CD4-positive, CD25-positive, alpha-beta regulatory T cell (primary cell): Measurements from ENCODE around the gene PBX1. TPM values are rescaled to one million over a fixed set of nuclear protein-coding genes. Genes with fewer than 3 reads are reported as not detected.

Experiments used
- ATAC-seq, 2 donors: fragments of 150-1000 bp; cut with Tn5 transposase; one replicate each; pipeline ENCODE4 v1.10.0; 2021; ENCODE audit warnings: low read depth in 2 of 2, moderate number of reproducible peaks in 2 of 2, moderate library complexity in 1 of 2
- DNase-seq, 3 donors: peaks; one replicate each; pipeline versions ENCODE4 v3.0.0 to v3.0.0-alpha.2; 2012 to 2022; ENCODE audit warnings: mixed read lengths in 1 of 3
- H3K27ac ChIP-seq: one replicate; pipeline ENCODE4 v1.7.0; 2013; ENCODE audit warnings: mild to moderate bottlenecking, low read length; ENCODE audit not compliant: insufficient read depth, poor library complexity, severe bottlenecking
- H3K27me3 ChIP-seq: one replicate; pipeline ENCODE4 v1.7.0; 2013; ENCODE audit warnings: low read length; ENCODE audit not compliant: control insufficient read depth, insufficient read depth
- H3K36me3 ChIP-seq: one replicate; pipeline ENCODE4 v1.7.0; 2013; ENCODE audit warnings: mild to moderate bottlenecking, low read length, moderate library complexity; ENCODE audit not compliant: control insufficient read depth, insufficient read depth
- H3K4me1 ChIP-seq: 2 replicates; pipeline ENCODE4 v1.7.0; 2013; ENCODE audit warnings: mild to moderate bottlenecking, low read length; ENCODE audit not compliant: insufficient read depth, control insufficient read depth, poor library complexity, severe bottlenecking
- H3K4me3 ChIP-seq: one replicate; pipeline ENCODE4 v1.7.0; 2013; ENCODE audit warnings: low read depth, mild to moderate bottlenecking, low read length, moderate library complexity
- H3K9me3 ChIP-seq, 2 experiments: 1 replicate in 1 of 2; 2 replicates in 1 of 2; pipeline ENCODE4 v1.7.0; 2013; ENCODE audit warnings: low read length in 2 of 2, mild to moderate bottlenecking in 1 of 2, moderate library complexity in 1 of 2; ENCODE audit not compliant: control insufficient read depth in 2 of 2
- H3K27ac Mint-ChIP-seq, 3 donors: one replicate each; pipeline ENCODE4 v1.8.0; 2020 to 2022; ENCODE audit warnings: mild to moderate bottlenecking in 3 of 3, mixed read lengths in 3 of 3, moderate library complexity in 2 of 3
- H3K27me3 Mint-ChIP-seq: one replicate; pipeline ENCODE4 v1.8.0; 2022; ENCODE audit warnings: mild to moderate bottlenecking, mixed read lengths
- H3K36me3 Mint-ChIP-seq: one replicate; pipeline ENCODE4 v1.8.0; 2020; ENCODE audit warnings: mixed read lengths
- H3K4me1 Mint-ChIP-seq, 4 donors: one replicate each; pipeline ENCODE4 v1.8.0; 2020 to 2022; ENCODE audit warnings: mixed read lengths in 4 of 4, mild to moderate bottlenecking in 1 of 4
- H3K4me3 Mint-ChIP-seq, 4 donors: one replicate each; pipeline ENCODE4 v1.8.0; 2020 to 2022; ENCODE audit warnings: mild to moderate bottlenecking in 4 of 4, mixed read lengths in 4 of 4, moderate library complexity in 3 of 4
- H3K9me3 Mint-ChIP-seq, 7 donors: one replicate each; pipeline ENCODE4 v1.8.0; 2020 to 2022; ENCODE audit warnings: mixed read lengths in 7 of 7, mild to moderate bottlenecking in 3 of 7, moderate library complexity in 2 of 7
- polyA plus RNA-seq, 4 donors: library from polyadenylated mRNA; unstranded; fragments of 300-500 nt; fragmentation: Illumina TruSeq; gene quantifications; one replicate each; pipeline ENCODE4 v1.2.3, GENCODE V29; 2021
- total RNA-seq: library from RNA; stranded (reverse); gene quantifications from one replicate; pipeline ENCODE4 v1.2.3, GENCODE V29; 2022

The PBX1 gene
- total and polyA plus RNA-seq, 5 donors from 2014 or later, result 0.03 to 1.7 (median 0.10) TPM; not detected in 2

DNA sequence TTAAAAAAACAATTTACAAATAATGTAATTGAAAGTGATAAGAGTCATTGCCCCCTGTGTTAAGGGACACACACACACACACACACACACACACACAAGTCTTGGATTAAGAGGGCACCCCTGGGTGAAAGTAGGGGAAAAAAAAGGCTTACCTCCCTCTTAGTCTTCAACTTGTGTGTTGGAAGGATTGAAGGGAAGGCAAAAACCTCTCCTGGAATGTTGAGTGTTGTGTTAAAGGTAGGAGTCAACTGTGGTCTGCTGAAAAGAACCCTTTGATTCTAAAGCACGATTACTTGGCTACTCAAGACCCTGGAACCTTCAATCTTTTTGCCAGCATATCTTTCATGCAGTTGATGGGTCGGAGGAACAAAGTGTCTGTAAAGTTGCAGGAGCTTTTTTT lies 6.4 kb downstream of the PBX1 start:
- H3K4me1 ChIP-seq, result no peaks in the 10 kb centered on the region
- no peaks in the 10 kb centered on the region for H3K36me3 Mint-ChIP-seq

DNA sequence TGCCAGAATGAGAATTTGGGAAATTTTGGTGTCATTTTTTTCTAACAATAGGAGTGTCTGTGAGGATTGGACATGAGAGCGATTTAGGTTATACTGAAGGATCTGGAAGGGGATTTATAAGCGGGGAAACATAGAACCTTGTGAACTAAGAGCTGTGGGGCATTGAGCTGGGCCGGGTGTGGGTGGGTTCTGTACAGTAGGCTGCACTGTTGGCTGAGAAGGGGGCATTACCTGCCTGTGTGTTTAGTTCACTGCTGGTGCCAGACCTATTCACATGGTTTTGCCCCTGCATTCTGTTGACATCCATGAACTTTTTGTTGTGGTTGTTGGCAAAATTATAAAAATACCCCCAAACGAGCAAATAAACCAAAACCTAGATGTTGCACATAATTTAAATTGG lies 8.8 kb downstream of the PBX1 start:
- Histone ChIP-seq H3K27ac (no peak overlapping the region), H3K36me3 (no peaks in the 10 kb centered on the region), H3K4me3 (no peak overlapping the region), H3K27me3 (no peaks in the 10 kb centered on the region), H3K4me1 (no peaks in the 10 kb centered on the region), H3K9me3 (no peaks in the 10 kb centered on the region)
- Mint-ChIP-seq H3K27me3 (no peaks in the 10 kb centered on the region), H3K36me3 (no peaks in the 10 kb centered on the region), H3K4me1 (no peaks in the 10 kb centered on the region), H3K9me3 (peaks cover 0 to 4% (median 3%) of the 10 kb centered on the region in 7 donors), H3K27ac (no peak overlapping the region), H3K4me3 (no peak overlapping the region)
- ATAC-seq (no peak), DNase-seq (no peak)

More for the DNA sequence above, 6.4 kb downstream of the PBX1 start:
- ATAC-seq, result no peak
- no peak overlapping the region for H3K4me3 ChIP-seq
- no peak overlapping the region for H3K27ac ChIP-seq
- no peaks in the 10 kb centered on the region for H3K36me3 ChIP-seq
- H3K27me3 Mint-ChIP-seq, result peaks cover 10% of the 10 kb centered on the region
- peaks cover 9% of the 10 kb centered on the region for H3K27me3 ChIP-seq
- H3K9me3 Mint-ChIP-seq, result peaks cover 0 to 3% (median 2%) of the 10 kb centered on the region in 7 donors
- no peak overlapping the region for H3K27ac Mint-ChIP-seq
- DNase-seq, result no peak
- H3K9me3 ChIP-seq, result no peaks in the 10 kb centered on the region
- H3K4me1 Mint-ChIP-seq, result peaks cover 0 to 3% (median 0%) of the 10 kb centered on the region in 4 donors
- no peak overlapping the region for H3K4me3 Mint-ChIP-seq

DNA sequence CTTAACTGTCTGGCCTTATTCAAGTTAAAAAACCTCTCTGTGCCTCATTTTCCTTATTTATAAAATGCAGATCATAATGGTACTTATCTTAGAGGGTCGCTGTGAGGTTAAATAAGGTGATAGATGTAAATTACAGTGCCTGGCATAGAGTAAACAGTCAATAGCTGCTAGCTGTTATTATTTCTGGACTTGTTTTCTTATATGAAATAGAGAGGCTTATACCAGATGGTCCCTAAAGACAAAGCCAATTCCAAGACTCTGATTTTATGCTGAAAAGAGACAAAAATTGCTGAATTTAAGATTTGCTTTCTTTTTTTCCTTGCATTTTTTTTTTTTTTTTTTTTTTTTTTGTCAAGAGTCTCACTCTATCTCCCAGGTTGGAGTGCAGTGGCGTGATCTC lies 10.3 kb downstream of the PBX1 start:
- Histone ChIP-seq H3K36me3 (no peaks in the 10 kb centered on the region), H3K4me3 (no peak overlapping the region), H3K9me3 (no peaks in the 10 kb centered on the region), H3K4me1 (no peaks in the 10 kb centered on the region), H3K27me3 (no peaks in the 10 kb centered on the region), H3K27ac (no peak overlapping the region)
- H3K4me1 Mint-ChIP-seq, result no peaks in the 10 kb centered on the region
- DNase-seq (no peak), ATAC-seq (no peak)
- no peaks in the 10 kb centered on the region for H3K27me3 Mint-ChIP-seq
- H3K27ac Mint-ChIP-seq, result no peak overlapping the region
- no peaks in the 10 kb centered on the region for H3K36me3 Mint-ChIP-seq
- no peak overlapping the region for H3K4me3 Mint-ChIP-seq
- peaks cover 0 to 4% (median 2%) of the 10 kb centered on the region in 7 donors for H3K9me3 Mint-ChIP-seq

DNA sequence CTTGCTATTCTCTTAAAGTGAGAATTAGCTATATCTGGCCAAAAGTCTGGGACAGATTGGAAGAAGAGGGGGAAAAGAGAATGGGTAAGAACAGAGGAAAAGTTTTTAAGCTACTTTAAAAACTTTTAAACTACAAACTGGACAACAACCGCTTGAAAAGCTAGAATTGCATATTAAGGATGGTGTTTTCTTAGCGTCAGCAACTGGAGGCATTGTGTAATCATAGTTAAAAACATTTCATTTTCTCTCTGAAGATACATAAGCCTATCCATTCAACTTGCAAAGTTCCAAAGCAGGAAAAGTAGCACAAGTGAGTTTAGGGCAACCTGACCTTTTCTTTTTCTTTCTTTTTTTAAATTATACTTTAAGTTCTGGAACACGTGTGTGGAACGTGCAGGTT lies 10.9 kb downstream of the PBX1 start:
- ATAC-seq (no peak), DNase-seq (no peak)
- Histone ChIP-seq H3K4me1 (no peaks in the 10 kb centered on the region), H3K36me3 (no peaks in the 10 kb centered on the region), H3K4me3 (no peak overlapping the region), H3K27ac (no peak overlapping the region), H3K27me3 (no peaks in the 10 kb centered on the region), H3K9me3 (no peaks in the 10 kb centered on the region)
- H3K4me3 Mint-ChIP-seq, result no peak overlapping the region
- H3K27me3 Mint-ChIP-seq, result no peaks in the 10 kb centered on the region
- H3K27ac Mint-ChIP-seq, result no peak overlapping the region
- peaks cover 0 to 4% (median 2%) of the 10 kb centered on the region in 7 donors for H3K9me3 Mint-ChIP-seq
- no peaks in the 10 kb centered on the region for H3K4me1 Mint-ChIP-seq
- H3K36me3 Mint-ChIP-seq, result no peaks in the 10 kb centered on the region

DNA sequence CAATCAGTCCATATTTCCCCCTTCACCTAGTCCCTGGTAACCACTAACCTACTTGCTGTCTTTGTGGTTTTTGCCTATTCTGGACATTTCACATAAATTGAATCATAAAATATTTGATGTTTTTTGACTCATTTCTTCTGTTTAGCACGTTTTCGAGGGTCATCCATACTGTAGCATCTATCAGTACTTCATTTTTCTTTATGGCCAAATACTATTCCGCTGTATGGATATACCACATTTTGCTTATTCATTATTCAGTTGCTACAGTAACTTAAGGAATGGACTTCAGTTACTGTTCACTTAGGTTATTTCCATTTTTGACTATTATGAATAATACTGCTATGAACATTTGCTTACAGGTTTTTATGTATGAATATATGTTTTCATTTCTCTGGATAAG lies 12.3 kb downstream of the PBX1 start:
- DNase-seq, result no peak
- no peak for ATAC-seq
- Histone ChIP-seq H3K4me3 (no peak overlapping the region), H3K27ac (no peak overlapping the region), H3K36me3 (no peaks in the 10 kb centered on the region), H3K9me3 (no peaks in the 10 kb centered on the region), H3K27me3 (no peaks in the 10 kb centered on the region), H3K4me1 (no peaks in the 10 kb centered on the region)
- H3K27ac Mint-ChIP-seq, result no peak overlapping the region
- no peaks in the 10 kb centered on the region for H3K36me3 Mint-ChIP-seq
- peaks cover 0 to 5% (median 2%) of the 10 kb centered on the region in 7 donors for H3K9me3 Mint-ChIP-seq
- H3K4me1 Mint-ChIP-seq, result no peaks in the 10 kb centered on the region
- H3K27me3 Mint-ChIP-seq, result no peaks in the 10 kb centered on the region
- no peak overlapping the region for H3K4me3 Mint-ChIP-seq

DNA sequence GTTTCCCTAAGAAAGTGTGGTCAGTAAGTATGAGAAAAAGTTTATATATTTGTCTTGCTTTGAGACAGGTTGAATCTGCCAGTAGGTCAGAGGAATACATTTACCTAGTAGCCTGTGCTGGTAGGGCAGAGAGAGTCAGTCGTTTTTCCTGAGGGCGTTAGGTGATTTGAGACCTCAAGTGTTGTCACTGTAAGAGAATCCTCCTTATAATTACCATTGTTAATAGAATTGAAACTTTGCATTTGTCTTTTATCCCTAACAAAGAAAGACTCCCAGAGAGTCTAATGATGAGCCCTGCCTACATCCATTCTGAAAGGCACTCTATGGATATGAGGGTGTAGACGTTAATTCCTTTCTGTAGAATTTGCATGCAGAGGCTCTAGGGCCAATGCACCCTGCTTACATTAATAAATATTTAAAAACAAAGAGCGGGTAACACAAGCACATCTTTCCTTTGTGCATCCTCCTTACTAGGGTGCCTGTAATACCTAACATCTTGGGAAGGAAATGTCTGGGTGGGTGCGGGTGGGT lies 16.4 kb downstream of the PBX1 start:
- H3K36me3 ChIP-seq, result no peaks in the 10 kb centered on the region
- no peak overlapping the region for H3K4me3 ChIP-seq
- H3K27me3 ChIP-seq, result no peaks in the 10 kb centered on the region
- no peak overlapping the region for H3K27ac ChIP-seq
- ATAC-seq (no peak), DNase-seq (no peak)
- H3K36me3 Mint-ChIP-seq, result no peaks in the 10 kb centered on the region
- no peaks in the 10 kb centered on the region for H3K4me1 Mint-ChIP-seq
- H3K9me3 ChIP-seq, result no peaks in the 10 kb centered on the region
- no peaks in the 10 kb centered on the region for H3K4me1 ChIP-seq
- no peak overlapping the region for H3K27ac Mint-ChIP-seq
- H3K4me3 Mint-ChIP-seq, result no peak overlapping the region
- peaks cover 0 to 4% (median 1%) of the 10 kb centered on the region in 7 donors for H3K9me3 Mint-ChIP-seq
- H3K27me3 Mint-ChIP-seq, result no peaks in the 10 kb centered on the region

DNA sequence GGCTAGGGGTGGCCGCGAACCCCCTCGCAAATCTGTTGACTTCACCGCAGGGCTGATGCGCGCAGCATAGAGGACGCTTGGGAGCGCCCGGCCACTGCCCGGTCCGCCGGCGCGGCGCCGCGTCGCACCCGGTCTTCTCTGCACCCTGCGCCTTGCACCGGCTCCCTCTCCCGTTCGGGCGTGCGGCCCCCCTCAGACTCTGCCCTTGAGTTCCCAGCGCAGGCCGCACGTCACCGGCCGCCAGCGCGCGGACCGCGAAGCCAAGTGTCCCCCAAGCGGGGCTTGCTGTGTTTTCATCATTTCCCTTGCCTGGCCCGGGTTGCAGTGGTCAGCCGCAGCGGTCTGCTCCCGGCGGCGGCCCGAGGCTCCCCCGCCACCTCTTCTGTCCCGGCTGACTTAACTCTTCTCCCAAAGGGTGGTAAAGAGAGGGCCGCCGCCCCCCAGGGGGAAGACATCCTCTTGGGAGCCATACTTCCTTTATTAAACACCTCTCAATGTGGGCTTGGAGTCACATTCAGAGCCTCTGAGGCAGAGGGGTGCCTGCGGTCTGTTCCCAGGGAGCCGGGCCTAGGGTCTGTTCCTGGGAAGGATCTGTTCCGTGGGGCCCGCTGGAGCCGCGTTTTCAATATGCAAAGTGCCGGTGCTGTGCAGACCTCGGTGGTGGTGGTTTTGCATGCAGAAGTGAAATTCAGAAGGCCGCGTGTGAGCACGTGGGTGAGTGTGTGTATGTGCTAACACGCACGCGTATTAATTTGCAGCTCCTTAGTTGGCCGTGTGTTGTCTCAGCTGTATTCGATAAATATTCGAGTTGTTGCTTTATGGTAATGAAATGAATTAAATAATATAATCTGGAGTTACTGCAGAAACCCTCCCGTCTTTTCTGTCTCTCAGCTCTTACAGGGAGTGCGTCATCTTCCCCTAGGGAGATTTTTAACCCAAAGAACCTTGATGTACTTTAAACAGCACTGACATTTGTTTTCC lies 17.6 kb downstream of the PBX1 start:
- no peak overlapping the region for H3K27ac Mint-ChIP-seq
- Histone ChIP-seq H3K9me3 (no peaks in the 10 kb centered on the region), H3K36me3 (no peaks in the 10 kb centered on the region), H3K4me1 (no peaks in the 10 kb centered on the region), H3K27me3 (no peaks in the 10 kb centered on the region), H3K27ac (no peak overlapping the region), H3K4me3 (no peak overlapping the region)
- H3K9me3 Mint-ChIP-seq, result peaks cover 0 to 4% (median under 1%) of the 10 kb centered on the region in 7 donors
- DNase-seq (no peak), ATAC-seq (no peak)
- H3K27me3 Mint-ChIP-seq, result no peaks in the 10 kb centered on the region
- no peaks in the 10 kb centered on the region for H3K4me1 Mint-ChIP-seq
- no peak overlapping the region for H3K4me3 Mint-ChIP-seq
- H3K36me3 Mint-ChIP-seq, result no peaks in the 10 kb centered on the region
